Caco-2 (cell line): ENCODE data around the gene EXOSC1. TPM values are rescaled to one million over a fixed set of nuclear protein-coding genes. Genes with fewer than 3 reads are reported as not detected.

Experiments
- BruUV-seq: library from RNA; stranded (reverse); fragments of 400-500 nt; replicated peaks from 2 replicates; lab custom pipeline; 2021; lab: Mats Ljungman, UMichigan
- CTCF ChIA-PET: fragments of 300-600 bp; sonication (Branson Sonifier 250); formaldehyde crosslinking; loops from one replicate; lab custom pipeline; 2022; ENCODE audit warnings: antibody characterized with exemption; lab: Charles Lee
- POLR2A ChIA-PET: fragments of 300-600 bp; sonication (Branson Sonifier 250); formaldehyde crosslinking; loops from one replicate; lab custom pipeline; 2022; ENCODE audit warnings: antibody characterized with exemption; lab: Charles Lee
- DNase-seq, 2 experiments: peaks; one replicate each; pipeline versions ENCODE4 v3.0.0 to v3.0.0-alpha.2; 2020 to 2022
- H3K27me3 ChIP-seq: replicated peaks from 2 replicates; pipeline ENCODE4 v1.6.0; 2011; ENCODE audit warnings: low read length; ENCODE audit not compliant: control insufficient read depth, insufficient read depth
- H3K36me3 ChIP-seq: 2 replicates; pipeline ENCODE4 v1.5.1; 2011; ENCODE audit warnings: low read length; ENCODE audit not compliant: control insufficient read depth, insufficient read depth
- H3K4me1 ChIP-seq: fragments of 250-450 bp; sonication (Bioruptor Pico); 2 replicates; pipeline ENCODE4 v1.5.1; 2020; ENCODE audit warnings: mild to moderate bottlenecking
- H3K4me3 ChIP-seq: 2 replicates; pipeline ENCODE4 v1.5.1; 2011; ENCODE audit warnings: low read depth, mild to moderate bottlenecking, control low read depth, low read length
- H3K9me3 ChIP-seq: fragments of 250-450 bp; sonication (Bioruptor Pico); 2 replicates; pipeline ENCODE4 v1.5.1; 2020; ENCODE audit warnings: mild to moderate bottlenecking, moderate library complexity
- H3K27ac Mint-ChIP-seq: one replicate; pipeline ENCODE4 v1.8.0; 2022; ENCODE audit warnings: mixed read lengths; ENCODE audit not compliant: unreplicated experiment
- H3K27me3 Mint-ChIP-seq: one replicate; pipeline ENCODE4 v1.8.0; 2022; ENCODE audit warnings: mixed read lengths; ENCODE audit not compliant: insufficient read depth, unreplicated experiment
- H3K36me3 Mint-ChIP-seq: one replicate; pipeline ENCODE4 v1.8.0; 2022; ENCODE audit warnings: mild to moderate bottlenecking, mixed read lengths; ENCODE audit not compliant: insufficient read depth, unreplicated experiment
- H3K4me1 Mint-ChIP-seq: one replicate; pipeline ENCODE4 v1.8.0; 2022; ENCODE audit warnings: low read depth, mixed read lengths; ENCODE audit not compliant: unreplicated experiment
- H3K4me3 Mint-ChIP-seq: one replicate; pipeline ENCODE4 v1.8.0; 2022; ENCODE audit warnings: mild to moderate bottlenecking, moderate library complexity, mixed read lengths; ENCODE audit not compliant: unreplicated experiment
- H3K9me3 Mint-ChIP-seq: one replicate; pipeline ENCODE4 v1.8.0; 2022; ENCODE audit warnings: mixed read lengths; ENCODE audit not compliant: unreplicated experiment
- CTCF ChIP-seq, 2 experiments: fragments of 200-600 bp in 1 of 2; IDR thresholded peaks; 1 replicate in 1 of 2; 2 replicates in 1 of 2; pipeline versions ENCODE4 v1.5.1 to v1.8.0; 2011 to 2022; ENCODE audit warnings: antibody characterized with exemption in 1 of 2, control low read depth in 1 of 2, inconsistent platforms in 1 of 2, low read depth in 1 of 2, low read length in 1 of 2, mild to moderate bottlenecking in 1 of 2, moderate library complexity in 1 of 2; ENCODE audit not compliant: insufficient read depth in 1 of 2, severe bottlenecking in 1 of 2, unreplicated experiment in 1 of 2
- intact Hi-C: fragments of 100-400 bp; cut with micrococcal nuclease; formaldehyde crosslinking; loops from one replicate; pipeline ENCODE4 v1.10.0; 2022; ENCODE audit not compliant: unreplicated experiment
- total RNA-seq: library from RNA; stranded (reverse); gene quantifications from 2 replicates; pipeline ENCODE4 v1.2.3, GENCODE V29; 2022

The EXOSC1 gene
- total RNA-seq, 1 experiment from 2014 or later = 84.7 TPM

GRCh38 chr10:97427571-97428179 is 18.1 kb downstream of the EXOSC1 start:
- Mint-ChIP-seq H3K27me3 (no peaks in the 10 kb centered on the region), H3K4me1 (no peaks in the 10 kb centered on the region), H3K36me3 (peaks cover 67% of the 10 kb centered on the region), H3K9me3 (no peaks in the 10 kb centered on the region), H3K4me3 (peak overlapping the region; percentile 75), H3K27ac (peak overlapping the region; percentile 83)
- no peaks in the 10 kb centered on the region for H3K9me3 ChIP-seq
- intact Hi-C loops = loop anchor here (1.0 kb wide), 1 partner anchor 19 kb away; the partner anchor contains the start of genes EXOSC1 and ZDHHC16
- CTCF ChIA-PET = interaction anchor here (0.6 kb wide), 1 partner anchor 25 kb away, joined by 8 read pairs; no protein-coding TSS in a partner anchor
- H3K4me3 ChIP-seq = peak overlapping the region; percentile 83
- BruUV-seq = no TSS peak
- H3K27me3 ChIP-seq = no peaks in the 10 kb centered on the region
- peak; percentile 71 to 83 for DNase-seq
- TF ChIP-seq CTCF (IDR thresholded peaks at IDR 0.05; ENCODE audit: insufficient read depth in 1 of 2, low read depth in 1 of 2, low read length in 1 of 2, severe bottlenecking in 1 of 2, unreplicated experiment in 1 of 2) = no peak
- POLR2A ChIA-PET = no interaction called here
- peaks cover 5% of the 10 kb centered on the region for H3K36me3 ChIP-seq
- peaks cover 12% of the 10 kb centered on the region for H3K4me1 ChIP-seq

GRCh38 chr10:97426776-97427570 is 18.8 kb downstream of the EXOSC1 start:
- no peaks in the 10 kb centered on the region for H3K27me3 ChIP-seq
- H3K9me3 Mint-ChIP-seq = no peaks in the 10 kb centered on the region
- TF ChIP-seq CTCF (IDR thresholded peaks at IDR 0.05; ENCODE audit: insufficient read depth in 1 of 2, low read depth in 1 of 2, low read length in 1 of 2, severe bottlenecking in 1 of 2, unreplicated experiment in 1 of 2) = no peak
- H3K27me3 Mint-ChIP-seq = no peaks in the 10 kb centered on the region
- H3K4me1 Mint-ChIP-seq = no peaks in the 10 kb centered on the region
- H3K4me1 ChIP-seq = peaks cover 12% of the 10 kb centered on the region
- H3K27ac Mint-ChIP-seq = peak overlapping the region; percentile 83
- CTCF ChIA-PET = interaction anchor here (0.6 kb wide), 1 partner anchor 26 kb away, joined by 8 read pairs; no protein-coding TSS in a partner anchor
- H3K4me3 Mint-ChIP-seq = peak overlapping the region; percentile 75
- peaks cover 64% of the 10 kb centered on the region for H3K36me3 Mint-ChIP-seq
- H3K4me3 ChIP-seq = peak overlapping the region; percentile 83
- intact Hi-C loops = loop anchor here (1.0 kb wide), 2 partner anchors 19 to 20 kb away; partner anchors contain the start of genes EXOSC1 and ZDHHC16
- POLR2A ChIA-PET = interaction anchor here (0.6 kb wide), 1 partner anchor 26 kb away, joined by 4 read pairs; no protein-coding TSS in a partner anchor
- H3K9me3 ChIP-seq = no peaks in the 10 kb centered on the region
- peak in 1 of 2 experiments; percentile 21 for DNase-seq
- peaks cover 5% of the 10 kb centered on the region for H3K36me3 ChIP-seq
- TSS peak; percentile 37 for BruUV-seq
